ENCODE results near the gene PRM3. TPM values are rescaled to one million over a fixed set of nuclear protein-coding genes. Genes with fewer than 3 reads are reported as not detected.

The PRM3 gene
- total RNA-seq, 2 experiments from 2014 or later, result not detected

- Mint-ChIP-seq H3K27me3 (no peaks in the 10 kb centered on the region), H3K4me3 (no peak overlapping the region), H3K4me1 (peaks cover 69% of the 10 kb centered on the region), H3K9me3 (no peaks in the 10 kb centered on the region), H3K36me3 (no peaks in the 10 kb centered on the region), H3K27ac (no peak overlapping the region)
- DNase-seq, result no peak
These were observed 37.8 kb downstream of the PRM3 start for GRCh38 chr16:11235703-11235991.

GRCh38 chr16:11234884-11235702 is 38.3 kb downstream of the PRM3 start:
- Mint-ChIP-seq H3K9me3 (no peaks in the 10 kb centered on the region), H3K36me3 (no peaks in the 10 kb centered on the region), H3K27ac (peak overlapping the region; percentile 57), H3K27me3 (no peaks in the 10 kb centered on the region), H3K4me1 (peaks cover 64% of the 10 kb centered on the region), H3K4me3 (no peak overlapping the region)
- DNase-seq, result no peak

DNA sequence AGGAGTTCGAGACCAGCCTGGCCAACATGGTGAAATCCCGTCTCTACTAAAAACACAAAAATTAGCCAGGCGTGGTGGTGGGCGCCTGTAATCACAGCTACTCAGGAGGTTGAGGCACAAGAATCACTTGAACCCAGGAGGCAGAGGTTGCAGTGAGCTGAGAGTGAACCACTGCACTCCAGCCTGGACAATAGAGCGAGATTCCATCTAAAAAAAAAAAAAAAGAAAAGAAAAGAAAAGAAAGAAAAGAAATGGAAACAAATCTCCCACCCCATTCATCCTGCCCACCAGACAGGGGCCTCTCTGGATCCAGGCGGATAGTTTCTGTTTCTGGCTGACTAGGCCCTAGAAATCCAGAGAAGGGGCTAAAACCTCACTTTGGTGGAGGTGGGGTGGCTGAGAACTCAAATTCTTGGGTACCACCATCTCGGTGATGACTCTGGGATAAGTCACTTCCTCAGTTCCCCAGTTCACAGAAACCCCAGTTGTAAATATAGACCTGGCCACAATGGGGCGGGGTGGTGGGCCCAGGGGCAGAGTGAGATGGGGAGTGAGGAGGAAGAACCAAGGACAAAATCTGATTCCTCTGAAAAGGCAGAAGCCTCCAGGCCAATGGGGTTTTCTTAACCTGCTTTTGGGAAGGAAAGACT is 39.6 kb downstream of the PRM3 start:
- peaks cover 66% of the 10 kb centered on the region for H3K4me1 Mint-ChIP-seq
- H3K36me3 Mint-ChIP-seq, result no peaks in the 10 kb centered on the region
- peak overlapping the region; percentile 97 for H3K27ac Mint-ChIP-seq
- H3K9me3 Mint-ChIP-seq, result no peaks in the 10 kb centered on the region
- H3K27me3 Mint-ChIP-seq, result no peaks in the 10 kb centered on the region
- peak overlapping the region; percentile 62 for H3K4me3 Mint-ChIP-seq
- DNase-seq, result peak; percentile 81

- Mint-ChIP-seq H3K36me3 (no peaks in the 10 kb centered on the region), H3K4me1 (peaks cover 70% of the 10 kb centered on the region), H3K27me3 (no peaks in the 10 kb centered on the region), H3K4me3 (peak overlapping the region; percentile 62), H3K27ac (peak overlapping the region; percentile 97), H3K9me3 (no peaks in the 10 kb centered on the region)
- peak; percentile 94 for DNase-seq
These were observed 40.3 kb downstream of the PRM3 start for GRCh38 chr16:11232852-11233726.

DNA sequence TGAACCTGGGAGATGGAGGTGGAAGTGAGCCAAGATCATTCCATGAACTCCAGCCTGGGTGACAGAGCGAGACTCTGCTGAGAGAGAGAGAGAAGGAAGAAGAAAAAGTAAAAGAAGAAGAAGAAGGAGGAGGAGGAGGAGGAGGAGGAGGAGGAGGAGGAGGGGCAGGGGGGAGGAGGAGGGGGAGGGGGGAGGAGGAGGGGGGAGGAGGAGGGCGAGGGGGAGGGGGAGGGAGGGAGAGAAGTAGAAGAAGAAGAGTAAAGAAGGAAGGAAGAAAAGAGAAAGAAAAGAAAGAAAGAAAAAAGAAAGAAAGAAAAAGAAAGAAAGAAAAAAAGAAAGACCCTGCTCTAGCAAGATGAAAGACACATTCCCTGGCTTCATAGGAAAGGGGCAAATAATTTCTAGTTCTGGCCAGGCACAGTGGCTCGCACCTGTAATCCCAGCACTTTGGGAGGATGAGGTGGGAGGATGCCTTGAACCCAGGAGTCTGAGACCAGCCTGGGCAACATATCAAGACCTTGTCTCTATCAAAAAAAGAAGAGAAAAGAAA is 41.1 kb downstream of the PRM3 start:
- no peaks in the 10 kb centered on the region for H3K36me3 Mint-ChIP-seq
- no peaks in the 10 kb centered on the region for H3K9me3 Mint-ChIP-seq
- no peak for DNase-seq
- peak overlapping the region; percentile 62 for H3K4me3 Mint-ChIP-seq
- H3K4me1 Mint-ChIP-seq, result peaks cover 64% of the 10 kb centered on the region
- peak overlapping the region; percentile 97 for H3K27ac Mint-ChIP-seq
- no peaks in the 10 kb centered on the region for H3K27me3 Mint-ChIP-seq

DNA sequence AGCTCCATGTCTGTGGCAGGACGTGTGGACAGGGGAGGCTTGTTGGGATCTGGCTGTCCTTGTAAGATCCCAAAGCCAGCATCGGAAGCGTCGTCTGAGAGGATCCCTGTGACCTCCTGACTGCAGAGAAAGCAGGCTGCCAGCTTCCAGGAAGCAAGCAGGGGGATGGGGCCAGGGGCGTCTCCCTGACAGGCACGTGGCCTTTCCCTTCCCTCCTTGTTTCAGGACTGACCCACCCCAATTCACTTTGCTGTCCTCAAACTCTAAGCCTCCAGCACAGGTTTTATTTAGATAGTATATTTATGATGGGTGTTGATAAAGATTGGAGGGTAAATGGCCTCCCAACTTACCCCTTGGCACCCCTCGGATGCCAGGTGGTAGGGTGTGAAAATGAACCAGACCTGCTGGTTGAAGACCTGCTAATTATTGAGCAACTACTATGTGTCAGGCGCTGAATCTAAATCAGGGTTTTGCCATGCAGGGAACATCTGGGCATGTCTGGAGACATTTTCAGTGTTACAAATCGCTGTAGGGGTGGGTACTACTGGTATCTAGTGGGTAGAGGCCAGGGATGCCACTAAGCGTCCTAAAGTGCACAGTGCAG is 42.0 kb downstream of the PRM3 start:
- DNase-seq, result no peak
- H3K36me3 Mint-ChIP-seq, result no peaks in the 10 kb centered on the region
- no peaks in the 10 kb centered on the region for H3K9me3 Mint-ChIP-seq
- H3K4me1 Mint-ChIP-seq, result peaks cover 57% of the 10 kb centered on the region
- peak overlapping the region; percentile 97 for H3K27ac Mint-ChIP-seq
- H3K27me3 Mint-ChIP-seq, result no peaks in the 10 kb centered on the region
- no peak overlapping the region for H3K4me3 Mint-ChIP-seq

GRCh38 chr16:11229906-11230305 is 43.5 kb downstream of the PRM3 start:
- Mint-ChIP-seq H3K36me3 (no peaks in the 10 kb centered on the region), H3K27me3 (no peaks in the 10 kb centered on the region), H3K9me3 (no peaks in the 10 kb centered on the region), H3K4me3 (no peak overlapping the region), H3K4me1 (peaks cover 68% of the 10 kb centered on the region), H3K27ac (peak overlapping the region; percentile 62)
- no peak for DNase-seq

DNA sequence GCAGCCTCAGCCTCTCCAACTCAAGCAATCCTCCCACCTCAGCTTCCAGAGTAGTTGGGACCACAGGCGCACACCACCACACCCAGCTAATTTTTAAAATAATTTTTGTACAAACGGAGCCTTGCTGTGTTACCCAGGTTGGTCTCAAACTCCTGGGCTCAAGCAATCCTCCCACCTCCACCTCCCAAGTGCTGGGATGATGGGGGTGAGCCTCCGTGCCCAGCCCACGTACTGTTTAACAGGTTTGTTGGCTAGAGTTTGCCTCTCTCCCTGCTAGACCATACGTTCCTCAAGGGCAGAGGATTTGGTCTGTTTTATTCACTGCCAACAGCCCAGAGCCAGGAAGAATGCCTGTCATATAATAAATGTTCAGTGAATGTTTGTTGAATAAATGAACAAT is 44.0 kb downstream of the PRM3 start:
- Mint-ChIP-seq H3K27ac (peak overlapping the region; percentile 9), H3K9me3 (no peaks in the 10 kb centered on the region), H3K4me1 (peaks cover 69% of the 10 kb centered on the region), H3K4me3 (no peak overlapping the region), H3K36me3 (no peaks in the 10 kb centered on the region), H3K27me3 (no peaks in the 10 kb centered on the region)
- DNase-seq, result no peak

DNA sequence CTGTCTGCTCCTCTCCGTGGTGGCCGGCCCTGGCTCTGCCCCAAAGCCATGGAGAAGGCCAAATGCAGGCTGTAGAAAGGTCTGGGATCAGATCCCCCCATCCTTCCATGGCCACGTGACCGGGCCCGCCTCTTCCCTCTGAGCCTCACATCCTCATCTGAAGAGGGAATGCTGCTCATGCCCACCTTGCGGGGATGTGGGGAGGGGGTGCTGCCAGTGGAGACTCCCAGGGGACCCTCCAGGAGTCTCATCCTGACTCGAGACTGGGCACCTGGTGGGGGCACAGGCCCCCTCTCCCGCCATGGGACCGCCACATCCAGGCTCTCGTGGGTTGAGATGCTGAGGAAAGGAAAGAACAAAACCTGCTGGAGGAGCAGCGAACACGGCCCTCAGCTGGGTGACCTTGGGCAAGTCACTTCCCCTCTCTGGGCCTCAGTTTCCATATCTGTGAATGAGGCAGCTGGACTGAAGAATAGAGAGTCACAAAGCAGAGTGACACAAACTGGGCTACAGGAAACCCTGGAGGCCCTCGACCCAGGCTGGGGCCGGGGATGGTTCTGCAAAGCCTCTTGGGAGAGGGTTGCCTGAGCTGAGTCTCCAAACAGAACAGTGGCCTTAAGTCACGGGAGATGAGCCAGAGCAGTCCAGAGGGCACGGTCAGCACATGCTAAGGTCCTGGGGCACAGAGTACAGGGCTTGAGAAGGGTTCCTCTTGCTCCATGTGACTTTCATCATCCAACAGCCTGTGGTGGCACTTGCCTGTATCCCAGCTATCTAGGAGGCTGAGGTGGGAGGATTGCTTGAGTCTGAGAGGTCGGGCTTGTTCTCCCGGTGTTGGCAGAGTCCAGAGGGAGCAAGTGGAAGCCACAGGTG is 47.5 kb downstream of the PRM3 start:
- peak overlapping the region; percentile 100 for H3K27ac Mint-ChIP-seq
- H3K9me3 Mint-ChIP-seq, result peaks cover 2% of the 10 kb centered on the region
- DNase-seq, result peak; percentile 18
- H3K4me3 Mint-ChIP-seq, result peak overlapping the region; percentile 76
- H3K4me1 Mint-ChIP-seq, result peaks cover 52% of the 10 kb centered on the region
- H3K27me3 Mint-ChIP-seq, result no peaks in the 10 kb centered on the region
- peaks cover 2% of the 10 kb centered on the region for H3K36me3 Mint-ChIP-seq

GRCh38 chr16:11224894-11225676 is 48.3 kb downstream of the PRM3 start:
- H3K36me3 Mint-ChIP-seq, result peaks cover 2% of the 10 kb centered on the region
- peaks cover 2% of the 10 kb centered on the region for H3K9me3 Mint-ChIP-seq
- H3K4me1 Mint-ChIP-seq, result peaks cover 50% of the 10 kb centered on the region
- peak overlapping the region; percentile 100 for H3K27ac Mint-ChIP-seq
- no peaks in the 10 kb centered on the region for H3K27me3 Mint-ChIP-seq
- H3K4me3 Mint-ChIP-seq, result peak overlapping the region; percentile 76
- DNase-seq, result peak; percentile 91

GRCh38 chr16:11224096-11224893 is 49.1 kb downstream of the PRM3 start:
- peak overlapping the region; percentile 76 for H3K4me3 Mint-ChIP-seq
- H3K27me3 Mint-ChIP-seq, result no peaks in the 10 kb centered on the region
- H3K27ac Mint-ChIP-seq, result peak overlapping the region; percentile 100
- H3K9me3 Mint-ChIP-seq, result peaks cover 2% of the 10 kb centered on the region
- peak; percentile 79 for DNase-seq
- H3K36me3 Mint-ChIP-seq, result peaks cover 2% of the 10 kb centered on the region
- peaks cover 44% of the 10 kb centered on the region for H3K4me1 Mint-ChIP-seq

Measured in activated naive CD8-positive, alpha-beta T cell treated with anti-CD3 and anti-CD28 coated beads for 36 hours (primary cell).